Vagina (tissue), 2 donors: Measurements from ENCODE around the gene TMEM132C. TPM values are rescaled to one million over a fixed set of nuclear protein-coding genes. Genes with fewer than 3 reads are reported as not detected.

Source experiments
- DNase-seq, 2 donors: peaks; one replicate each; pipeline ENCODE4 v3.0.0-alpha.2; 2017; ENCODE audit errors: extremely low spot score in 2 of 2
- H3K27ac ChIP-seq: fragments of 200-600 bp; sonication (generic); one replicate; pipeline ENCODE4 v1.5.1; 2019
- H3K27me3 ChIP-seq: fragments of 200-600 bp; sonication (generic); one replicate; pipeline ENCODE4 v1.5.1; 2019
- H3K36me3 ChIP-seq, 2 donors: fragments of 200-600 bp; sonication (generic); one replicate each; pipeline ENCODE4 v1.5.1; 2017 to 2019
- H3K4me1 ChIP-seq: fragments of 200-600 bp; sonication (generic); one replicate; pipeline ENCODE4 v1.5.1; 2019
- H3K4me3 ChIP-seq, 2 donors: fragments of 200-600 bp; sonication (generic); 1 replicate in 1 of 2; 2 replicates in 1 of 2; pipeline ENCODE4 v1.5.1; 2016 to 2019
- H3K9me3 ChIP-seq: fragments of 200-600 bp; sonication (generic); one replicate; pipeline ENCODE4 v1.5.1; 2019
- CTCF ChIP-seq, 3 experiments: fragments of 450-650 bp in 2 of 3; fragments of 200-600 bp in 1 of 3; sonication (generic) in 1 of 3; IDR thresholded peaks; one replicate each; pipeline ENCODE4 v1.5.1; 2017 to 2019; ENCODE audit warnings: antibody characterized with exemption in 3 of 3, mild to moderate bottlenecking in 2 of 3, moderate library complexity in 2 of 3
- POLR2A ChIP-seq, 2 donors: fragments of 450-650 bp; IDR thresholded peaks; one replicate each; pipeline ENCODE4 v1.6.1; 2017; ENCODE audit warnings: antibody characterized with exemption in 2 of 2, mild to moderate bottlenecking in 2 of 2, moderate library complexity in 2 of 2
- POLR2AphosphoS5 ChIP-seq, 2 donors: sonication (generic); formaldehyde crosslinking; IDR thresholded peaks; one replicate each; pipeline ENCODE4 v1.9.0; 2017; ENCODE audit warnings: antibody characterized with exemption in 2 of 2, mild to moderate bottlenecking in 2 of 2, low read depth in 1 of 2; ENCODE audit not compliant: insufficient read depth in 1 of 2
- intact Hi-C: fragments of 100-400 bp; cut with DNase I; formaldehyde crosslinking; loops from one replicate; pipeline ENCODE4 v1.15.1; 2023
- total RNA-seq: library from RNA; depleted of rRNA; stranded (reverse); fragments of >200 nt; gene quantifications from one replicate; pipeline ENCODE4 v1.2.3, GENCODE V29; 2016

TMEM132C gene
- total RNA-seq, 1 donor from 2014 or later = 20.6 TPM

GRCh38 chr12:128399253-128399652 lies 132.3 kb downstream of the TMEM132C start:
- Histone ChIP-seq H3K9me3 (no peaks in the 10 kb centered on the region), H3K27ac (no peak overlapping the region), H3K4me3 (no peak overlapping the region), H3K4me1 (no peaks in the 10 kb centered on the region), H3K36me3 (no peaks in the 10 kb centered on the region), H3K27me3 (no peaks in the 10 kb centered on the region)
- no peak for DNase-seq
- TF ChIP-seq POLR2AphosphoS5 (IDR thresholded peaks at IDR 0.05; ENCODE audit: insufficient read depth in 1 of 2, low read depth in 1 of 2) (no peak), CTCF (IDR thresholded peaks at IDR 0.05) (no peak), POLR2A (IDR thresholded peaks at IDR 0.05) (no peak)
- intact Hi-C loops = no loop called here

- H3K4me3 ChIP-seq = no peak overlapping the region
- intact Hi-C loops = no loop called here
- no peaks in the 10 kb centered on the region for H3K27me3 ChIP-seq
- H3K4me1 ChIP-seq = no peaks in the 10 kb centered on the region
- no peak for DNase-seq
- H3K36me3 ChIP-seq = no peaks in the 10 kb centered on the region
- TF ChIP-seq CTCF (IDR thresholded peaks at IDR 0.05) (no peak), POLR2AphosphoS5 (IDR thresholded peaks at IDR 0.05; ENCODE audit: insufficient read depth in 1 of 2, low read depth in 1 of 2) (no peak), POLR2A (IDR thresholded peaks at IDR 0.05) (no peak)
- no peak overlapping the region for H3K27ac ChIP-seq
- no peaks in the 10 kb centered on the region for H3K9me3 ChIP-seq
Observed at GRCh38 chr12:128402486-128403243, 135.7 kb downstream of the TMEM132C start.

- Histone ChIP-seq H3K4me1 (no peaks in the 10 kb centered on the region), H3K27ac (no peak overlapping the region), H3K9me3 (no peaks in the 10 kb centered on the region), H3K4me3 (no peak overlapping the region), H3K36me3 (no peaks in the 10 kb centered on the region), H3K27me3 (no peaks in the 10 kb centered on the region)
- peak in 1 of 2 donors; percentile 52 for DNase-seq
- no peak for TF ChIP-seq POLR2AphosphoS5 (IDR thresholded peaks at IDR 0.05; ENCODE audit: insufficient read depth in 1 of 2, low read depth in 1 of 2)
- TF ChIP-seq CTCF (IDR thresholded peaks at IDR 0.05) = no peak
- TF ChIP-seq POLR2A (IDR thresholded peaks at IDR 0.05) = no peak
- intact Hi-C loops = no loop called here
Observed at GRCh38 chr12:128408669-128409068, 141.7 kb downstream of the TMEM132C start.

- H3K27me3 ChIP-seq = no peaks in the 10 kb centered on the region
- H3K4me1 ChIP-seq = no peaks in the 10 kb centered on the region
- no peak for TF ChIP-seq CTCF (IDR thresholded peaks at IDR 0.05)
- no peak overlapping the region for H3K4me3 ChIP-seq
- intact Hi-C loops = no loop called here
- no peaks in the 10 kb centered on the region for H3K9me3 ChIP-seq
- H3K27ac ChIP-seq = no peak overlapping the region
- DNase-seq = peak in 1 of 2 donors; percentile 74
- no peaks in the 10 kb centered on the region for H3K36me3 ChIP-seq
Observed at GRCh38 chr12:128415036-128415560, 148.1 kb downstream of the TMEM132C start.

- Histone ChIP-seq H3K4me1 (no peaks in the 10 kb centered on the region), H3K4me3 (no peak overlapping the region), H3K36me3 (no peaks in the 10 kb centered on the region), H3K27ac (no peak overlapping the region), H3K27me3 (no peaks in the 10 kb centered on the region), H3K9me3 (no peaks in the 10 kb centered on the region)
- TF ChIP-seq POLR2AphosphoS5 (IDR thresholded peaks at IDR 0.05; ENCODE audit: insufficient read depth in 1 of 2, low read depth in 1 of 2) (no peak), CTCF (IDR thresholded peaks at IDR 0.05) (no peak), POLR2A (IDR thresholded peaks at IDR 0.05) (no peak)
- no peak for DNase-seq
- intact Hi-C loops = no loop called here
Observed at GRCh38 chr12:128418944-128419343, 152.0 kb downstream of the TMEM132C start.
